DOHH2 (cell line): ENCODE data around the gene SCAF1.

Experiments used
- CTCF ChIP-seq: fragments of 200-600 bp; sonication (generic); IDR thresholded peaks from one replicate; pipeline ENCODE4 v1.5.1; 2014; ENCODE audit warnings: antibody characterized with exemption, mild to moderate bottlenecking, low read depth, low read length; ENCODE audit not compliant: poor library complexity, severe bottlenecking
- EZH2phosphoT487 ChIP-seq: fragments of 200-600 bp; sonication (generic); IDR thresholded peaks from 2 replicates; pipeline ENCODE4 v1.6.1; 2017; ENCODE audit warnings: borderline replicate concordance, mild to moderate bottlenecking, antibody characterized with exemption, low read length, moderate library complexity, mixed read lengths

- no peak for TF ChIP-seq CTCF
- TF ChIP-seq EZH2phosphoT487, result no peak
These were observed 36.4 kb upstream of the SCAF1 start for GRCh38 chr19:49605605-49606004.
